Pericardium fibroblast (primary cell): ENCODE data around the gene COL6A1. TPM values are rescaled to one million over a fixed set of nuclear protein-coding genes. Genes with fewer than 3 reads are reported as not detected.

ENCODE experiments used
- total RNA-seq: library from RNA; depleted of rRNA; stranded (reverse); fragments of >200 nt; gene quantifications from 2 replicates; pipeline ENCODE4 v1.2.3, GENCODE V29; 2015

COL6A1 gene, protein sequence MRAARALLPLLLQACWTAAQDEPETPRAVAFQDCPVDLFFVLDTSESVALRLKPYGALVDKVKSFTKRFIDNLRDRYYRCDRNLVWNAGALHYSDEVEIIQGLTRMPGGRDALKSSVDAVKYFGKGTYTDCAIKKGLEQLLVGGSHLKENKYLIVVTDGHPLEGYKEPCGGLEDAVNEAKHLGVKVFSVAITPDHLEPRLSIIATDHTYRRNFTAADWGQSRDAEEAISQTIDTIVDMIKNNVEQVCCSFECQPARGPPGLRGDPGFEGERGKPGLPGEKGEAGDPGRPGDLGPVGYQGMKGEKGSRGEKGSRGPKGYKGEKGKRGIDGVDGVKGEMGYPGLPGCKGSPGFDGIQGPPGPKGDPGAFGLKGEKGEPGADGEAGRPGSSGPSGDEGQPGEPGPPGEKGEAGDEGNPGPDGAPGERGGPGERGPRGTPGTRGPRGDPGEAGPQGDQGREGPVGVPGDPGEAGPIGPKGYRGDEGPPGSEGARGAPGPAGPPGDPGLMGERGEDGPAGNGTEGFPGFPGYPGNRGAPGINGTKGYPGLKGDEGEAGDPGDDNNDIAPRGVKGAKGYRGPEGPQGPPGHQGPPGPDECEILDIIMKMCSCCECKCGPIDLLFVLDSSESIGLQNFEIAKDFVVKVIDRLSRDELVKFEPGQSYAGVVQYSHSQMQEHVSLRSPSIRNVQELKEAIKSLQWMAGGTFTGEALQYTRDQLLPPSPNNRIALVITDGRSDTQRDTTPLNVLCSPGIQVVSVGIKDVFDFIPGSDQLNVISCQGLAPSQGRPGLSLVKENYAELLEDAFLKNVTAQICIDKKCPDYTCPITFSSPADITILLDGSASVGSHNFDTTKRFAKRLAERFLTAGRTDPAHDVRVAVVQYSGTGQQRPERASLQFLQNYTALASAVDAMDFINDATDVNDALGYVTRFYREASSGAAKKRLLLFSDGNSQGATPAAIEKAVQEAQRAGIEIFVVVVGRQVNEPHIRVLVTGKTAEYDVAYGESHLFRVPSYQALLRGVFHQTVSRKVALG
- total RNA-seq: 5,409 and 5,608 TPM in 2 replicates

DNA sequence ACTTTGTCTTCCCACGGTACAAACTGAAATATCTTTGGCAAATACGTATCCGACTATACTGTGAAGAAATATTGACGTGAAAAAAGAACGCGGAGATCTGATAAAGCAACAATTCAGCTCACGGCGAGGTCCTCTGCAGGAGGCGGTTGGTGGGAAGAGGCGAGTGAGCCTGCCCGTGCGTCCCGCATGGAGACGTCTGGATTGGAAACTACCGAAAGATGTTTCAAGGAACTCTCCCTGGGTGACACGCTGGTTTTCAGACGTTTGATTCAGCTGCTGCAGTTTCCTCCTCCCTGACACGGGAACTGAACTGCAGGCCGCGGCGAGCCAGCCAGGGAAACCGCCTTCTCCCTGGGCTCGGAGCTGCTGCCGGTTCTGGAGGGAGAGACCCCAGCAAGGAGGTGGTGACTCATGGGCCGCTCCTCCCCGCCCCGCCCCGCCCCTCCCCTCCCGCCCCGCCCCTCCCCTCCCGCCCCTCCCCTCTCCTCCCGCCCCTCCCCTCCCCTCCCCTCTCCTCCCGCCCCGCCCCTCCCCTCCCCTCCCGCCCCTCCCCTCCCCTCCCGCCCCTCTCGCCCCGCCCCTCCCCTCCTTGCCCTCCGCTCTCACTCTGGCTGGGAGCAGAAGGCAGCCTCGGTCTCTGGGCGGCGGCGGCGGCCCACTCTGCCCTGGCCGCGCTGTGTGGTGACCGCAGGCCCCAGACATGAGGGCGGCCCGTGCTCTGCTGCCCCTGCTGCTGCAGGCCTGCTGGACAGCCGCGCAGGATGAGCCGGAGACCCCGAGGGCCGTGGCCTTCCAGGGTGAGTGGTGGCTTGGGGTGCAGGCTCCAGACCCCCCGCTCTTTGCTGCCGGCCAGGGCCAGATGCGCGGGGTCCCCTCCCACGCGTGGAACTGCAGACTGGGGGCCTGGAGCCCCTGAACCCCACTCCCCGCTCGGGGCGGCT is at the start of gene COL6A1:
TSS of gene COL6A1 (plus strand) at position 620 of the 941 bp plus-strand sequence. CDS start at position 701, 81 bp downstream.

Other genes starting within 250 kb of the COL6A1 start
- 3,138 and 3,212 TPM in 2 replicates for gene COL6A2, start 116.3 kb downstream of the COL6A1 start, total RNA-seq
- gene FTCD, start 173.8 kb downstream of the COL6A1 start, total RNA-seq: 1.4 TPM in 1 of 2 replicates, not detected in the other
- 2.6 and 29.8 TPM in 2 replicates for gene SPATC1L, start 202.7 kb downstream of the COL6A1 start, total RNA-seq
- gene LSS, start 247.0 kb downstream of the COL6A1 start, total RNA-seq: 101 and 129 TPM in 2 replicates